ENCODE data around the gene CD79B.

The CD79B gene

DNA sequence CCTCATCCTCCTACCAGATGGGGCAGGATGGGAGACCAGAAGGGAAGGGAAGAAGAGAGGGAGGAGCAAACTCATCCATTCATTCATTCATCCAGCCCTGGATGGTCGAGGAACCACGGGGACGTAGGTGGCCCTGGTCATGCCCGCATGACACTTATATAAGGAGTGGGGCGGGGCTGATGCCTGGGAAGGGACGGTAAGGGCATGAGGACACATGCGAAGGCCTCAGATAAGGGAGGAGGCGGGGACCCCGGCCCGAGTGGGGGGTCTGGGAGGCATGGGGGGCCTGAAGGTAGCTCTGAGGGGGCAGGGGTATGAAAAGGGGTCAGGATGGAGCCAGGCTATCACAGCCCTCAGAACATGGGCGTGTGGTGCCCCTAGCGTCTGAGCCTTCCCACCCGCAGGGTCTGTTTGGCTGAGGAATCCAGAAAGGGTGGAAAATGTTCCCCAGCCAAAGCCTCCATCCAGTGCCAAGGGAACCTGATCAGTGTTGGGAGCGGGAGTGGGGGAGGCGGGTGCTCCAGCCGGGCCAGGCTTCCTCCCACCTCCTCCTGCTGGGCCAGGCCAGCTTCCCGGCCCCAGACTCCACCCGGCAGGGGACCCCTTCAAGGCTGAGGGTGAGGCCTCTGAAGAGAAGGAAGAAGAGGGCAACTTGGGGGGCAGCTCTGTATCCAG is 17.6 kb upstream of the CD79B start:
- no peak for DNase-seq
- no peak overlapping the region for H3K18ac ChIP-seq (ENCODE audit: low read length)
- no peak overlapping the region for H4K8ac ChIP-seq (ENCODE audit: low read depth, low read length)
- no peaks in the 10 kb centered on the region for H3K36me3 ChIP-seq (ENCODE audit: control insufficient read depth, insufficient read depth, low read length)
- no peak overlapping the region for H2BK15ac ChIP-seq (replicated peaks; ENCODE audit: low read depth)
- no peak overlapping the region for H2BK5ac ChIP-seq (ENCODE audit: low read length)
- H3K4ac ChIP-seq (ENCODE audit: low read depth, low read length), result no peak overlapping the region
- no peak overlapping the region for H3K56ac ChIP-seq (ENCODE audit: low read length)
- no peak overlapping the region for H3K9ac ChIP-seq (ENCODE audit: low read length)
- H2AK5ac ChIP-seq (ENCODE audit: low read length), result no peak overlapping the region
- no peaks in the 10 kb centered on the region for H3K27me3 ChIP-seq (ENCODE audit: insufficient read depth, low read length, poor library complexity)
- H2BK120ac ChIP-seq (ENCODE audit: low read depth, low read length), result no peak overlapping the region
- no peak overlapping the region for H3K4me2 ChIP-seq (ENCODE audit: low read length)
- WGBS (ENCODE audit: extremely low coverage, insufficient coverage, low lambda C conversion rate), result no CpG with 5 or more reads among the region's 18 CpGs
- H3K79me1 ChIP-seq (ENCODE audit: low read length), result no peaks in the 10 kb centered on the region
- H4K5ac ChIP-seq (ENCODE audit: low read length), result no peak overlapping the region
- no peaks in the 10 kb centered on the region for H3K4me1 ChIP-seq (ENCODE audit: control insufficient read depth, low read depth, low read length)
- H3K27ac ChIP-seq (ENCODE audit: low read depth, low read length), result no peak overlapping the region
- H3K4me3 ChIP-seq (ENCODE audit: low read length), result no peak overlapping the region
- no peaks in the 10 kb centered on the region for H3K79me2 ChIP-seq (ENCODE audit: control insufficient read depth, insufficient read depth, low read length)
- H3K23ac ChIP-seq (ENCODE audit: low read length), result no peak overlapping the region

DNA sequence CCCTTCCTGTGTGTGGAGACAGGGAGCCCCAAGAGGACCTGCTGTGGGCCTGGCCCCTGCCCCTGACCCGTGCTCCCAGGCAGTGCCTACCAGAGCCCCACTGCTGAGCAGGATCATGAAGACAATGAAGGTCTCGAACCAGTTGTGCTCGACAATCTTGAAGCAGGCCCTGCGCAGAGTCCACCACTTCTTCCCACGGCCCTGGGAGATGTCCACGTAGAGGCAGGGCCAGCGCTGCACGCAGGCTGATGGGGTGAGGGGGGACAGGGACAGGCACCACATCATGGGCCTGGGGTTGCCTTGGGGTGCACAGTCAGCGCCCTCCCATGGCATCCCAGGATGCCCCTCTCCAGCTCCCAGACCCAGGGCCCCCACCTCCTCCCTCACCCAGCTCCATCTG is 16.4 kb upstream of the CD79B start:
- Histone ChIP-seq H2BK15ac (replicated peaks; ENCODE audit: low read depth) (no peak overlapping the region), H3K4me3 (ENCODE audit: low read length) (no peak overlapping the region), H3K27ac (ENCODE audit: low read depth, low read length) (no peak overlapping the region), H3K18ac (ENCODE audit: low read length) (no peak overlapping the region), H3K27me3 (ENCODE audit: insufficient read depth, low read length, poor library complexity) (no peaks in the 10 kb centered on the region), H3K36me3 (ENCODE audit: control insufficient read depth, insufficient read depth, low read length) (no peaks in the 10 kb centered on the region), H3K9ac (ENCODE audit: low read length) (no peak overlapping the region), H3K23ac (ENCODE audit: low read length) (no peak overlapping the region), H4K8ac (ENCODE audit: low read depth, low read length) (no peak overlapping the region), H3K4me2 (ENCODE audit: low read length) (no peak overlapping the region), H2AK5ac (ENCODE audit: low read length) (no peak overlapping the region), H4K5ac (ENCODE audit: low read length) (no peak overlapping the region), H2BK5ac (ENCODE audit: low read length) (no peak overlapping the region), H3K79me2 (ENCODE audit: control insufficient read depth, insufficient read depth, low read length) (no peaks in the 10 kb centered on the region), H3K4ac (ENCODE audit: low read depth, low read length) (no peak overlapping the region), H2BK120ac (ENCODE audit: low read depth, low read length) (no peak overlapping the region), H3K56ac (ENCODE audit: low read length) (no peak overlapping the region), H3K4me1 (ENCODE audit: control insufficient read depth, low read depth, low read length) (no peaks in the 10 kb centered on the region), H3K79me1 (ENCODE audit: low read length) (no peaks in the 10 kb centered on the region)
- DNase-seq, result no peak
- WGBS (ENCODE audit: extremely low coverage, insufficient coverage, low lambda C conversion rate), result no CpG with 5 or more reads among the region's 9 CpGs

DNA sequence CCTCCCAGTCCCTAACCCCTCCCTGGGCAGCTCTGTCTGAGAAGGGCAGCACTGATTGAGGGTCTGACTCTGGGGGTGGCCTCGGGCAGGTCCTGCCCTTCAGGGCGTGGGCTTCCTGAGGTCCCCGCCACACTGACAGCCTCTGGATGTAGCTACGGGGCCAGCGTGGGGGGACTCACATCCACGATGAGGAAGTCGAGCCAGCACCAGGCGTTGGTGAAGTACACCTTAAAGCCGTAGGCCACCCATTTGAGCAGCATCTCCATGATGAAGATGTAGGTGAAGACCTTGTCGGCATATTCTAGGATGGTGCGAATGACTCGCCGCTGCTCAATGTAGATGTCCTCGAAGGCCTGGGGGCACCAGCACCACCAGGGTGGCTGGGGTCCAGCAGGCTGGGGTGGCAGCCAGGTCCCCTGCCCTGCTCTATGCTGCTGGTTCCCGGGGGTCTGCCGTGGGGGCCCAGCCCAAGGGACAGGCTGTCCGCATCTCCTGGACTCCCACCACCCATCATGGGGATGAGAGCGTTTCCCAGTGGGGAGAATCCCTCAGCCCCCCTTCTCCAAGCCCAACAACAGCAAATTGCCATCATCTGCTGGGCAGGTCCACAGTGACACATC is 15.7 kb upstream of the CD79B start:
- Histone ChIP-seq H2BK15ac (replicated peaks; ENCODE audit: low read depth) (no peak overlapping the region), H3K23ac (ENCODE audit: low read length) (no peak overlapping the region), H2BK120ac (ENCODE audit: low read depth, low read length) (no peak overlapping the region), H3K4ac (ENCODE audit: low read depth, low read length) (no peak overlapping the region), H3K27me3 (ENCODE audit: insufficient read depth, low read length, poor library complexity) (no peaks in the 10 kb centered on the region), H3K4me3 (ENCODE audit: low read length) (no peak overlapping the region), H4K5ac (ENCODE audit: low read length) (no peak overlapping the region), H2BK5ac (ENCODE audit: low read length) (no peak overlapping the region), H3K18ac (ENCODE audit: low read length) (no peak overlapping the region), H2AK5ac (ENCODE audit: low read length) (no peak overlapping the region), H3K4me2 (ENCODE audit: low read length) (no peak overlapping the region), H3K79me2 (ENCODE audit: control insufficient read depth, insufficient read depth, low read length) (no peaks in the 10 kb centered on the region), H3K9ac (ENCODE audit: low read length) (no peak overlapping the region), H3K36me3 (ENCODE audit: control insufficient read depth, insufficient read depth, low read length) (no peaks in the 10 kb centered on the region), H3K79me1 (ENCODE audit: low read length) (no peaks in the 10 kb centered on the region), H3K56ac (ENCODE audit: low read length) (no peak overlapping the region), H4K8ac (ENCODE audit: low read depth, low read length) (no peak overlapping the region), H3K27ac (ENCODE audit: low read depth, low read length) (no peak overlapping the region), H3K4me1 (ENCODE audit: control insufficient read depth, low read depth, low read length) (no peaks in the 10 kb centered on the region)
- no peak for DNase-seq
- no CpG with 5 or more reads among the region's 18 CpGs for WGBS (ENCODE audit: extremely low coverage, insufficient coverage, low lambda C conversion rate)

DNA sequence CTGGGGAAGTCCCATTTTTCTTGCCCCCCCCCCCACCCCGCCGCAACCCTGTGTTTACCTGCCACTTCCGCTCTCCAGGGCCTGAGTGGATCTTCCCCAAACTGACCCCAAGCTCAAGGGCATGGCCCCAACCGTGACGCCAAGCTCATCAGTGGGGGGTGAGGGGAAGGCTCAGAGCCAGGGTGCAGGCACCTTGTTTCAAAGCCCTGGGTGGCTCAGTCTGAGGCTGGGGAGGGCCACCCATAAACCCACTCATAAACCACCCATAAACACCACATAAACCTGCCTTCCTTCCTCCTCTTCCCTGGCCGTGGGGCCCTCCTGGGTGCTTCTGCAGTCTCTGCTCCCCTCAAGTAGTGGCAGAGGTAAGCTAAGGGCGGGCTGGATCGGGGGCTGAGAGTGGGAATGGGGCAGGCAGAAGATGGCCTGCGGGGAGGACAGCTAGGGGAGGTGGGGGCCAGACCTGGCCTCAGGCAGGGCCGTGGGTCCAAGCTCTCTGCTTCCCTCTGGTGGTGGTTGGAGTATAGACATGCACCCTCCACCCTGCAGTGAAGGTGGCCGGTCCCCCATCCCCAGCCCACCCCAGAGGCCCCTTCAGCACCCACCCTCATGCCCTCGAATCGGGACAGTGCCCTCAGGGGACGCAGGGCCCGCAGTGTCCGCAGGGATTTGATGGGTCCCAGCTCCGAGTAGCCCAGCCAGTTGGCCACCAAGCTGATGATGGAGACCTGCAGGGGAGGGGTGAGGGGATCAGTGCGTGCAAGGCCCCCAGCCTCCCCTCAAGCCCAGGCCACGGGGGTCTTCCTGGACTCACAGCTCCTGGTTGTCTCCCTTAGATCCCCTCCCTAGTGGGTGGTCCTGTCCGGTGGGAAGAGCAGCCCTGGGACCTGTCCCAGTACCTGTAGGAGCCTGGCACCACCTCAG is 14.6 kb upstream of the CD79B start:
- no peaks in the 10 kb centered on the region for H3K79me2 ChIP-seq (ENCODE audit: control insufficient read depth, insufficient read depth, low read length)
- H2BK5ac ChIP-seq (ENCODE audit: low read length), result no peak overlapping the region
- no CpG with 5 or more reads among the region's 20 CpGs for WGBS (ENCODE audit: extremely low coverage, insufficient coverage, low lambda C conversion rate)
- no peak overlapping the region for H3K18ac ChIP-seq (ENCODE audit: low read length)
- DNase-seq, result peak; percentile 47
- H3K4me2 ChIP-seq (ENCODE audit: low read length), result no peak overlapping the region
- H4K8ac ChIP-seq (ENCODE audit: low read depth, low read length), result no peak overlapping the region
- H2AK5ac ChIP-seq (ENCODE audit: low read length), result no peak overlapping the region
- no peak overlapping the region for H3K27ac ChIP-seq (ENCODE audit: low read depth, low read length)
- H3K4me1 ChIP-seq (ENCODE audit: control insufficient read depth, low read depth, low read length), result no peaks in the 10 kb centered on the region
- H3K79me1 ChIP-seq (ENCODE audit: low read length), result no peaks in the 10 kb centered on the region
- H3K23ac ChIP-seq (ENCODE audit: low read length), result no peak overlapping the region
- no peak overlapping the region for H3K9ac ChIP-seq (ENCODE audit: low read length)
- H2BK120ac ChIP-seq (ENCODE audit: low read depth, low read length), result no peak overlapping the region
- H3K27me3 ChIP-seq (ENCODE audit: insufficient read depth, low read length, poor library complexity), result no peaks in the 10 kb centered on the region
- H4K5ac ChIP-seq (ENCODE audit: low read length), result no peak overlapping the region
- H3K56ac ChIP-seq (ENCODE audit: low read length), result no peak overlapping the region
- no peaks in the 10 kb centered on the region for H3K36me3 ChIP-seq (ENCODE audit: control insufficient read depth, insufficient read depth, low read length)
- no peak overlapping the region for H3K4me3 ChIP-seq (ENCODE audit: low read length)
- H2BK15ac ChIP-seq (replicated peaks; ENCODE audit: low read depth), result no peak overlapping the region
- no peak overlapping the region for H3K4ac ChIP-seq (ENCODE audit: low read depth, low read length)

DNA sequence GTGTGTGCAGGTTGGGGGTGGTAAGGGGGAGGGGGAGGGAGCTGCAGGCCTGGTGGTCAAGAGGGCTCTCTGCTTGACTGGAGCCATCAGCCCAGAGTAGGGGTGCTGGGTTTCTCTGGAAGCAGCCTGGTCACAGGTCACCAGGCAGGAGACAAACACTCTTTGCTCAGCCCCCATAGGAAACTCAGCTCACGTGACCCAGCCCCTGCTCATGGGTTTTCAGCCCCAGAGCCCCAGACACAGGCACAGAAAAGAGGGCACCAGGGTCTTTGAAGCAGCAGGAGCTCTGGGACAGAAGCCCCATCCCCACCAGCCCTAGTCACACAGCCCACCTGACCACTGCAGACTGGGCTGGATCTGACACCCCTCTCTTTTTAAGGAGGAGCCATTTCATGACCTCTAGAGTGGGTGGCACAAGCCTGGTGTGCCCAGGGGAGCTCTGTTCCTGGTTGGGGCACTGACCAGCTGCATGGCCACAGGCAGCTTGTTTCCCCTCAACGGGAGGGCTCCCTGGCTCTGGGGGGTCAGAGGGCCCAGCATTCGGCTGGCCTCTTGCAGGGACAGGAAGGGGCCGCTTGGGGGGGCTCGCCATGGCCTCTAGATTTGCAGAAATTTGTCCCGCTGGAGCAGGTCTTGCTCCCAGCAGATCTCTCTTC is 13.8 kb upstream of the CD79B start:
- Histone ChIP-seq H3K4me1 (ENCODE audit: control insufficient read depth, low read depth, low read length) (no peaks in the 10 kb centered on the region), H3K56ac (ENCODE audit: low read length) (no peak overlapping the region), H3K27ac (ENCODE audit: low read depth, low read length) (no peak overlapping the region), H2BK5ac (ENCODE audit: low read length) (no peak overlapping the region), H3K36me3 (ENCODE audit: control insufficient read depth, insufficient read depth, low read length) (no peaks in the 10 kb centered on the region), H3K27me3 (ENCODE audit: insufficient read depth, low read length, poor library complexity) (no peaks in the 10 kb centered on the region), H2BK120ac (ENCODE audit: low read depth, low read length) (no peak overlapping the region), H3K79me1 (ENCODE audit: low read length) (no peaks in the 10 kb centered on the region), H3K79me2 (ENCODE audit: control insufficient read depth, insufficient read depth, low read length) (no peaks in the 10 kb centered on the region), H2AK5ac (ENCODE audit: low read length) (no peak overlapping the region), H2BK15ac (replicated peaks; ENCODE audit: low read depth) (no peak overlapping the region), H3K23ac (ENCODE audit: low read length) (no peak overlapping the region), H3K4me3 (ENCODE audit: low read length) (no peak overlapping the region), H3K4me2 (ENCODE audit: low read length) (no peak overlapping the region), H3K4ac (ENCODE audit: low read depth, low read length) (no peak overlapping the region), H3K18ac (ENCODE audit: low read length) (no peak overlapping the region), H4K5ac (ENCODE audit: low read length) (no peak overlapping the region), H4K8ac (ENCODE audit: low read depth, low read length) (no peak overlapping the region), H3K9ac (ENCODE audit: low read length) (no peak overlapping the region)
- WGBS (ENCODE audit: extremely low coverage, insufficient coverage, low lambda C conversion rate), result no CpG with 5 or more reads among the region's 6 CpGs
- no peak for DNase-seq
